DMS79 (cell line): ENCODE data around the gene CDK5.

Experiments used
- DNase-seq: peaks from one replicate; lab custom pipeline; 2025; lab: John Stamatoyannopoulos, UW

Gene CDK5

GRCh38 chr7:151086802-151087244 lies 29.1 kb upstream of the CDK5 start:
- no peak for DNase-seq

GRCh38 chr7:151085691-151086620 lies 28.3 kb upstream of the CDK5 start, which contains the start of gene AGAP3:
Gene AGAP3 (plus strand): TSS chr7:151086475. CDS start chr7:151086742, 267 bp downstream.
- no peak for DNase-seq

- DNase-seq = no peak
These were observed 27.6 kb upstream of the CDK5 start for GRCh38 chr7:151085329-151085690.

- no peak for DNase-seq
These were observed 26.1 kb upstream of the CDK5 start for GRCh38 chr7:151083824-151084160.

GRCh38 chr7:151083071-151083823 lies 25.6 kb upstream of the CDK5 start, which contains the start of gene TMUB1:
Gene TMUB1 (minus strand): TSS chr7:151083493. CDS start chr7:151082563, 930 bp downstream.
- DNase-seq = no peak

- no peak for DNase-seq
These were observed 24.7 kb upstream of the CDK5 start for GRCh38 chr7:151082141-151083070.

GRCh38 chr7:151081170-151082101 lies 23.7 kb upstream of the CDK5 start:
- no peak for DNase-seq

GRCh38 chr7:151080522-151081169 lies 22.9 kb upstream of the CDK5 start, which contains the start of gene FASTK:
Gene FASTK (minus strand): TSS chr7:151080809. CDS start chr7:151080766, 43 bp downstream.
- DNase-seq = peak; percentile 59

- no peak for DNase-seq
These were observed 22.4 kb upstream of the CDK5 start for GRCh38 chr7:151080067-151080521.

- DNase-seq = no peak
These were observed 21.7 kb upstream of the CDK5 start for GRCh38 chr7:151079199-151079910.

- DNase-seq = no peak
These were observed 20.7 kb upstream of the CDK5 start for GRCh38 chr7:151078233-151079040.

- no peak for DNase-seq
These were observed 20.1 kb upstream of the CDK5 start for GRCh38 chr7:151077705-151078232.

GRCh38 chr7:151076863-151077704 lies 19.4 kb upstream of the CDK5 start:
- DNase-seq = no peak

- no peak for DNase-seq
These were observed 18.3 kb upstream of the CDK5 start for GRCh38 chr7:151075978-151076426.

GRCh38 chr7:151075662-151075971 lies 17.9 kb upstream of the CDK5 start:
- DNase-seq = no peak

GRCh38 chr7:151074817-151075661 lies 17.3 kb upstream of the CDK5 start:
- no peak for DNase-seq
